A549 (cell line): Measurements from ENCODE around the gene ATL3. TPM values are rescaled to one million over a fixed set of nuclear protein-coding genes. Genes with fewer than 3 reads are reported as not detected.

Experiments used
- ATAC-seq, 2 experiments: fragments of 200-7000 bp in 1 of 2; fragments of >200 bp in 1 of 2; cut with Nextera tagmentation in 1 of 2; cut with Tn5 transposase in 1 of 2; 3 replicates each; pipeline versions ENCODE4 v1.8.0 to v1.9.1; 2018 to 2020; ENCODE audit warnings: mild to moderate bottlenecking in 1 of 2, moderate library complexity in 1 of 2
- CTCF ChIA-PET: fragments of 300-600 bp; sonication (Branson Sonifier 250); formaldehyde crosslinking; extraction: SDS; loops from one replicate; lab custom pipeline; 2021; ENCODE audit warnings: antibody characterized with exemption, inconsistent platforms; lab: Yijun Ruan, JAX
- POLR2A ChIA-PET: fragments of 350-600 bp; formaldehyde crosslinking; extraction: SDS; loops from one replicate; lab custom pipeline; 2021; ENCODE audit warnings: antibody characterized with exemption, inconsistent platforms; lab: Yijun Ruan, JAX
- DNase-seq, 2 experiments: peaks; one replicate each; pipeline versions ENCODE4 v3.0.0 to v3.0.0-alpha.2; 2011 to 2016; ENCODE audit warnings: low read depth in 1 of 2, low spot score in 1 of 2
- FAIRE-seq: peaks from 2 replicates; lab custom pipeline; 2011; peaks lifted over from hg19 to GRCh38; lab: Jason Lieb, UNC
- H3K27ac ChIP-seq, 2 experiments: fragments of >200 bp; sonication (Bioruptor Twin); formaldehyde crosslinking; 3 replicates each; pipeline ENCODE4 v1.5.1; 2016 to 2017
- H3K4me1 ChIP-seq: fragments of >200 bp; sonication (Bioruptor Twin); formaldehyde crosslinking; 3 replicates; pipeline ENCODE4 v1.6.1; 2016
- H3K4me2 ChIP-seq: fragments of >200 bp; sonication (Bioruptor Twin); formaldehyde crosslinking; 3 replicates; pipeline ENCODE4 v1.6.1; 2016
- H3K4me3 ChIP-seq: fragments of >200 bp; sonication (Bioruptor Twin); formaldehyde crosslinking; 3 replicates; pipeline ENCODE4 v1.5.1; 2016
- H3K9me3 ChIP-seq: fragments of >200 bp; sonication (Bioruptor Twin); formaldehyde crosslinking; 3 replicates; pipeline ENCODE4 v1.6.1; 2016
- ATOH8 ChIP-seq: fragments of 250-450 bp; sonication (Bioruptor Pico); IDR thresholded peaks from 2 replicates; pipeline ENCODE4 v1.5.0; 2020; ENCODE audit warnings: low read depth, mild to moderate bottlenecking, moderate library complexity
- BCL3 ChIP-seq: fragments of >200 bp; sonication (Bioruptor Twin); formaldehyde crosslinking; IDR thresholded peaks from 3 replicates; pipeline ENCODE4 v1.6.1; 2016
- CEBPB ChIP-seq, 2 experiments: fragments of >200 bp in 1 of 2; sonication (Bioruptor Twin) in 1 of 2; formaldehyde crosslinking in 1 of 2; IDR thresholded peaks; 2 replicates each; pipeline ENCODE4 v1.6.1; 2012 to 2016
- CHD2 ChIP-seq: fragments of 150-350 bp; IDR thresholded peaks from 2 replicates; pipeline ENCODE4 v1.6.1; 2014; ENCODE audit warnings: low read length; ENCODE audit not compliant: partially characterized antibody
- CTCF ChIP-seq: fragments of >200 bp; sonication (Bioruptor Twin); formaldehyde crosslinking; IDR thresholded peaks from 3 replicates; pipeline ENCODE4 v1.5.1; 2016
- E2F6 ChIP-seq: IDR thresholded peaks from 2 replicates; pipeline ENCODE4 v1.6.1; 2012; ENCODE audit warnings: low read depth, borderline replicate concordance
- EHF ChIP-seq: fragments of 250-450 bp; sonication (Bioruptor Pico); IDR thresholded peaks from 2 replicates; pipeline ENCODE4 v1.5.0; 2020; ENCODE audit warnings: mild to moderate bottlenecking
- EHMT2 ChIP-seq: fragments of 200-600 bp; sonication (generic); IDR thresholded peaks from 2 replicates; pipeline ENCODE4 v1.6.1; 2016; ENCODE audit warnings: antibody characterized with exemption, low read depth, mild to moderate bottlenecking, moderate library complexity
- ELK1 ChIP-seq: fragments of 150-350 bp; IDR thresholded peaks from 2 replicates; pipeline ENCODE4 v1.6.1; 2014; ENCODE audit warnings: low read depth, mild to moderate bottlenecking, low read length
- EP300 ChIP-seq, 2 experiments: fragments of >200 bp; sonication (Bioruptor Twin); formaldehyde crosslinking; IDR thresholded peaks; 2 replicates in 1 of 2; 3 replicates in 1 of 2; pipeline ENCODE4 v1.6.1; 2016 to 2017
- FOSB ChIP-seq: fragments of 250-450 bp; sonication (Bioruptor Pico); IDR thresholded peaks from 2 replicates; pipeline ENCODE4 v1.5.0; 2020; ENCODE audit warnings: mild to moderate bottlenecking, moderate library complexity
- HES2 ChIP-seq: fragments of >200 bp; sonication (Bioruptor Twin); formaldehyde crosslinking; IDR thresholded peaks from 2 replicates; pipeline ENCODE4 v1.6.1; 2016
- HMGXB4 ChIP-seq: fragments of 250-450 bp; sonication (Bioruptor Pico); IDR thresholded peaks from 2 replicates; pipeline ENCODE4 v1.5.0; 2021; ENCODE audit warnings: mild to moderate bottlenecking, moderate library complexity, borderline replicate concordance
- HOXB13 ChIP-seq: fragments of 250-450 bp; sonication (Bioruptor Pico); IDR thresholded peaks from 2 replicates; pipeline ENCODE4 v1.5.0; 2020; ENCODE audit warnings: low read depth, mild to moderate bottlenecking, moderate library complexity
- JUNB ChIP-seq: fragments of >200 bp; sonication (Bioruptor Twin); formaldehyde crosslinking; IDR thresholded peaks from 2 replicates; pipeline ENCODE4 v1.6.1; 2016
- NR3C1 ChIP-seq: fragments of >200 bp; sonication (Bioruptor Twin); formaldehyde crosslinking; IDR thresholded peaks from 3 replicates; pipeline ENCODE4 v1.6.1; 2017
- RAD21 ChIP-seq, 2 experiments: fragments of >200 bp in 1 of 2; sonication (Bioruptor Twin) in 1 of 2; formaldehyde crosslinking in 1 of 2; IDR thresholded peaks in 1 of 2; conservative IDR thresholded peaks in 1 of 2; 2 replicates in 1 of 2; 3 replicates in 1 of 2; pipeline ENCODE4 v1.6.1; 2012 to 2018; ENCODE audit warnings: inconsistent platforms in 1 of 2
- RARB ChIP-seq: fragments of 250-450 bp; sonication (Bioruptor Pico); IDR thresholded peaks from 2 replicates; pipeline ENCODE4 v1.8.0; 2021; ENCODE audit warnings: mild to moderate bottlenecking, moderate library complexity
- RCOR1 ChIP-seq: fragments of 150-350 bp; IDR thresholded peaks from 2 replicates; pipeline ENCODE4 v1.6.1; 2014; ENCODE audit warnings: antibody characterized with exemption, low read length, low read depth
- REST ChIP-seq: fragments of 200-600 bp; sonication (generic); IDR thresholded peaks from 2 replicates; pipeline ENCODE4 v1.6.1; 2016; ENCODE audit warnings: antibody characterized with exemption, mild to moderate bottlenecking, moderate library complexity
- RFX5 ChIP-seq: fragments of 450-650 bp; IDR thresholded peaks from 2 replicates; pipeline ENCODE4 v1.7.1; 2014; ENCODE audit warnings: antibody characterized with exemption, mild to moderate bottlenecking, moderate library complexity
- SMC3 ChIP-seq: fragments of >200 bp; sonication (Bioruptor Twin); formaldehyde crosslinking; IDR thresholded peaks from 3 replicates; pipeline ENCODE4 v1.6.1; 2018; ENCODE audit warnings: inconsistent platforms
- SREBF2 ChIP-seq: fragments of 450-650 bp; IDR thresholded peaks from 2 replicates; pipeline ENCODE4 v1.6.1; 2014; ENCODE audit warnings: mild to moderate bottlenecking, moderate library complexity
- TP53 ChIP-seq: fragments of 250-450 bp; sonication (Bioruptor Pico); IDR thresholded peaks from 2 replicates; pipeline ENCODE4 v1.5.0; 2021; ENCODE audit warnings: mild to moderate bottlenecking, moderate library complexity
- USF2 ChIP-seq: fragments of 450-650 bp; IDR thresholded peaks from 2 replicates; pipeline ENCODE4 v1.6.1; 2014; ENCODE audit warnings: antibody characterized with exemption
- WGBS: methylation state at CpG from one replicate; pipeline ENCODE4 v1.1.6; 2017; ENCODE audit errors: missing lambda C conversion rate; 5-methylcytosine and 5-hydroxymethylcytosine counted together
- polyA plus RNA-seq, 4 experiments: library from polyadenylated mRNA; depleted of rRNA in 3 of 4; stranded (reverse); fragments of >200 nt; fragmentation: RNase III in 1 of 4; extraction: RNeasy Plus Mini Kit Qiagen cat#74134 plus additional on column Dnase treatment in 1 of 4; gene quantifications; 2 replicates in 3 of 4; 3 replicates in 1 of 4; pipeline ENCODE4 v1.2.3, GENCODE V29; 2011 to 2017

Gene ATL3
- polyA plus RNA-seq, 2 of the 4 experiments (the other 2 are of a cell fraction), result 26.3 to 50.8 TPM

GRCh38 chr11:63670433-63671321, 499 bp downstream of the ATL3 start:
- ATAC-seq (peak; percentile 72 to 75), FAIRE-seq (no peak), DNase-seq (peak; percentile 62 to 65)
- peaks cover 60% of the 10 kb centered on the region for H3K4me1 ChIP-seq
- POLR2A ChIA-PET, result interaction anchor here (0.6 to 2.2 kb wide), 5 partner anchors 10 to 97 kb away, joined by 3 to 29 read pairs (median 4); partner anchors contain the start of gene RTN3
- peaks cover 4% of the 10 kb centered on the region; the same call in 2 of the 3 replicates for H3K9me3 ChIP-seq
- 2% methylated on average over 38 of the region's 63 CpGs for WGBS
- peak overlapping the region; percentile 88 for H3K4me2 ChIP-seq
- CTCF ChIA-PET, result interaction anchor here (0.6 to 3.9 kb wide), 30 partner anchors 9 to 189 kb away, joined by 3 to 26 read pairs (median 4); partner anchors contain the start of gene RTN3
- peak overlapping the region; percentile 96 for H3K27ac ChIP-seq
- H3K4me3 ChIP-seq, result peak overlapping the region; percentile 73
- no peak for TF ChIP-seq RARB (CRISPR knock-in tag)
- no peak for TF ChIP-seq BCL3
- no peak for TF ChIP-seq ELK1
- peak in 1 of 2 experiments; percentile 70; a peak in 1 of 4 replicates for TF ChIP-seq CEBPB (IDR thresholded peaks at IDR 0.05)
- no peak for TF ChIP-seq RFX5
- peak; percentile 60 to 71 for TF ChIP-seq RAD21 (conservative IDR thresholded peaks at IDR 0.05 in 1 of 2, IDR thresholded peaks at IDR 0.05 in 1 of 2)
- no peak for TF ChIP-seq NR3C1
- peak; percentile 28; the same call in 1 of the 2 replicates for TF ChIP-seq TP53 (CRISPR knock-in tag)
- TF ChIP-seq SREBF2, result no peak
- TF ChIP-seq E2F6, result no peak
- no peak for TF ChIP-seq EP300 (IDR thresholded peaks at IDR 0.05)
- TF ChIP-seq CTCF, result peak; percentile 66
- no peak for TF ChIP-seq CHD2
- no peak for TF ChIP-seq RCOR1
- TF ChIP-seq JUNB, result no peak
- no peak for TF ChIP-seq ATOH8 (CRISPR knock-in tag)
- TF ChIP-seq REST, result no peak
- no peak for TF ChIP-seq EHMT2
- TF ChIP-seq SMC3, result peak; percentile 53; the same call in 2 of the 3 replicates
- no peak for TF ChIP-seq HOXB13
- no peak for TF ChIP-seq FOSB (CRISPR knock-in tag)
- TF ChIP-seq EHF (CRISPR knock-in tag), result no peak
- TF ChIP-seq HMGXB4 (CRISPR knock-in tag), result no peak
- no peak for TF ChIP-seq HES2
- no peak for TF ChIP-seq USF2
